Progenitor cell of endocrine pancreas (in vitro differentiated cells): Measurements from ENCODE around the gene DDI2. TPM values are rescaled to one million over a fixed set of nuclear protein-coding genes. Genes with fewer than 3 reads are reported as not detected.

Experiments
- DNase-seq: peaks from one replicate; pipeline ENCODE4 v3.0.0; 2021; ENCODE audit warnings: low spot score; ENCODE audit not compliant: unreplicated experiment
- H3K27ac Mint-ChIP-seq: 2 replicates; pipeline ENCODE4 v1.8.0; 2021; ENCODE audit warnings: mild to moderate bottlenecking, moderate library complexity, mixed read lengths
- H3K27me3 Mint-ChIP-seq: 2 replicates; pipeline ENCODE4 v1.8.0; 2021; ENCODE audit warnings: mixed read lengths
- H3K36me3 Mint-ChIP-seq: 2 replicates; pipeline ENCODE4 v1.8.0; 2022; ENCODE audit warnings: mixed read lengths; ENCODE audit not compliant: insufficient read depth
- H3K4me1 Mint-ChIP-seq: 2 replicates; pipeline ENCODE4 v1.8.0; 2021; ENCODE audit warnings: low read depth, mixed read lengths
- H3K4me3 Mint-ChIP-seq: 2 replicates; pipeline ENCODE4 v1.8.0; 2021; ENCODE audit warnings: low read depth, mild to moderate bottlenecking, moderate library complexity, mixed read lengths
- H3K9me3 Mint-ChIP-seq: 2 replicates; pipeline ENCODE4 v1.8.0; 2021; ENCODE audit warnings: low read depth, mixed read lengths
- total RNA-seq: library from RNA; stranded (reverse); gene quantifications from 2 replicates; pipeline ENCODE4 v1.2.1, GENCODE V29; 2021
- TF ChIP-seq, protein P1 (sequence below): fragments of 200-600 bp; sonication (generic); IDR thresholded peaks from one replicate; pipeline ENCODE4 v1.5.0; 2021; ENCODE audit warnings: antibody characterized with exemption, mild to moderate bottlenecking; ENCODE audit not compliant: unreplicated experiment

DDI2 gene
- total RNA-seq, 1 donor from 2014 or later: 35.6 TPM

DNA sequence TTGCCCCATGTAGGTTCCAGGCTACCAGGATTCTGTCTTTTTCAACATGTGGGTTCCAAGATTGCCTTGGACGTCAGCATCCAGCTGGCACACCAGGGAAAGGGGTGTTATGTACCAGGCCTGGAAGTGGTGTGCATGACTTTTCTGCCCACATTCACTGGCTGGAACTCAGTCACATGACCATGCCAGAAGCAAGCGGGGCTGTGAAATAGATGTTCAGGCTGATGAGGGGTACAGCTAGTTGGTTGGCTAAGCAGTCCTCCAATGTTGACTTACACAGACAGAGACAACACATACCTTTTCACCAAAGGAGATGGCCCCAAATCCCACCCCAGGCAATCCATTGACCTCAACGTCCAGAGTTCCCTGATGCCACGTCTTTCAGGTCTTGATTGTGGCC, 52.6 kb downstream of the DDI2 start:
- no peaks in the 10 kb centered on the region for H3K27me3 Mint-ChIP-seq
- no peak overlapping the region for H3K27ac Mint-ChIP-seq
- H3K36me3 Mint-ChIP-seq: peaks cover 4% of the 10 kb centered on the region
- H3K4me1 Mint-ChIP-seq: peaks cover 19% of the 10 kb centered on the region
- TF ChIP-seq, protein P1, sequence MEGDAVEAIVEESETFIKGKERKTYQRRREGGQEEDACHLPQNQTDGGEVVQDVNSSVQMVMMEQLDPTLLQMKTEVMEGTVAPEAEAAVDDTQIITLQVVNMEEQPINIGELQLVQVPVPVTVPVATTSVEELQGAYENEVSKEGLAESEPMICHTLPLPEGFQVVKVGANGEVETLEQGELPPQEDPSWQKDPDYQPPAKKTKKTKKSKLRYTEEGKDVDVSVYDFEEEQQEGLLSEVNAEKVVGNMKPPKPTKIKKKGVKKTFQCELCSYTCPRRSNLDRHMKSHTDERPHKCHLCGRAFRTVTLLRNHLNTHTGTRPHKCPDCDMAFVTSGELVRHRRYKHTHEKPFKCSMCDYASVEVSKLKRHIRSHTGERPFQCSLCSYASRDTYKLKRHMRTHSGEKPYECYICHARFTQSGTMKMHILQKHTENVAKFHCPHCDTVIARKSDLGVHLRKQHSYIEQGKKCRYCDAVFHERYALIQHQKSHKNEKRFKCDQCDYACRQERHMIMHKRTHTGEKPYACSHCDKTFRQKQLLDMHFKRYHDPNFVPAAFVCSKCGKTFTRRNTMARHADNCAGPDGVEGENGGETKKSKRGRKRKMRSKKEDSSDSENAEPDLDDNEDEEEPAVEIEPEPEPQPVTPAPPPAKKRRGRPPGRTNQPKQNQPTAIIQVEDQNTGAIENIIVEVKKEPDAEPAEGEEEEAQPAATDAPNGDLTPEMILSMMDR: no peak
- no peak overlapping the region for H3K4me3 Mint-ChIP-seq
- no peaks in the 10 kb centered on the region for H3K9me3 Mint-ChIP-seq
- no peak for DNase-seq

DNA sequence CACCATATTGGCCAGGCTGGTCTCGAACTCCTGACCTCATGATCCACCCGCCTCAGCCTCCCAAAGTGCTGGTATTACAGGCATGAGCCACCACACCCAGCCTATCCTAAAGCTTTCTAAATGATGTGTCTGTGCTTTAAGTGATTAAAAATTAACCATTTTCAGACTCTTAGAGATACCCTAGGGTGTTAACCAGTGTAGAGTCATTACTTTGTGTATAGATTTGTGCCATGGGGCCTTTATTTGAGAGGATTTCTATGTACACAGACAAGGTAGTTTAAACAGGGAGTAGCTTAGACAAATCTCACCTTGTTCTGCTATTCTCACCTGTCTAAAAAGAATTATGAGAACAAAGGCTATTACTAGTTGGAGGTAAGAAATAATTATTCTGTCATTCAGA, 54.2 kb downstream of the DDI2 start:
- no peaks in the 10 kb centered on the region for H3K9me3 Mint-ChIP-seq
- H3K4me1 Mint-ChIP-seq: peaks cover 18% of the 10 kb centered on the region
- peak overlapping the region; percentile 9 for H3K27ac Mint-ChIP-seq
- DNase-seq: no peak
- peaks cover 1% of the 10 kb centered on the region for H3K36me3 Mint-ChIP-seq
- H3K27me3 Mint-ChIP-seq: no peaks in the 10 kb centered on the region
- H3K4me3 Mint-ChIP-seq: no peak overlapping the region
- TF ChIP-seq, protein P1: no peak

GRCh38 chr1:15674386-15675159, 57.3 kb downstream of the DDI2 start:
- TF ChIP-seq, protein P1: no peak
- Mint-ChIP-seq H3K9me3 (peaks cover 6% of the 10 kb centered on the region), H3K4me1 (peaks cover 6% of the 10 kb centered on the region), H3K27me3 (no peaks in the 10 kb centered on the region), H3K27ac (no peak overlapping the region), H3K36me3 (no peaks in the 10 kb centered on the region), H3K4me3 (no peak overlapping the region)
- DNase-seq: no peak

- Mint-ChIP-seq H3K4me3 (no peak overlapping the region), H3K36me3 (no peaks in the 10 kb centered on the region), H3K9me3 (peaks cover 6% of the 10 kb centered on the region), H3K27me3 (no peaks in the 10 kb centered on the region), H3K4me1 (peaks cover 6% of the 10 kb centered on the region), H3K27ac (no peak overlapping the region)
- DNase-seq: no peak
- TF ChIP-seq, protein P1: no peak
These were observed 58.8 kb downstream of the DDI2 start for GRCh38 chr1:15676010-15676409.

- H3K9me3 Mint-ChIP-seq: peaks cover 6% of the 10 kb centered on the region
- no peak for DNase-seq
- H3K4me3 Mint-ChIP-seq: no peak overlapping the region
- TF ChIP-seq, protein P1: no peak
- H3K36me3 Mint-ChIP-seq: no peaks in the 10 kb centered on the region
- H3K27ac Mint-ChIP-seq: peak overlapping the region; percentile 83
- no peaks in the 10 kb centered on the region for H3K27me3 Mint-ChIP-seq
- no peaks in the 10 kb centered on the region for H3K4me1 Mint-ChIP-seq
These were observed 59.7 kb downstream of the DDI2 start for GRCh38 chr1:15676688-15677661.
